Left lung (tissue), 10 donors: ENCODE data around the gene ELANE. TPM values are rescaled to one million over a fixed set of nuclear protein-coding genes. Genes with fewer than 3 reads are reported as not detected.

Experiments
- ATAC-seq: fragments of 200-7000 bp; cut with Tn5 transposase; one replicate; pipeline ENCODE4 v1.9.1; 2020; ENCODE audit warnings: moderate library complexity
- DNase-seq, 4 donors: peaks; one replicate each; pipeline ENCODE4 v3.0.0-alpha.2; 2013 to 2020
- H3K27ac ChIP-seq, 2 donors: fragments of 200-600 bp; sonication (generic) in 1 of 2; one replicate each; pipeline versions ENCODE4 v1.5.0 to v1.8.0; 2020 to 2021
- H3K27me3 ChIP-seq, 2 donors: fragments of 200-600 bp; sonication (generic) in 1 of 2; one replicate each; pipeline versions ENCODE4 v1.5.0 to v1.8.0; 2020 to 2021
- H3K36me3 ChIP-seq, 2 donors: fragments of 200-600 bp; sonication (generic) in 1 of 2; one replicate each; pipeline versions ENCODE4 v1.5.0 to v1.8.0; 2020 to 2021
- H3K4me1 ChIP-seq, 2 donors: fragments of 200-600 bp; one replicate each; pipeline ENCODE4 v1.8.0; 2021
- H3K4me3 ChIP-seq, 2 donors: fragments of 200-600 bp; sonication (generic) in 1 of 2; one replicate each; pipeline versions ENCODE4 v1.5.0 to v1.8.0; 2020 to 2021; ENCODE audit warnings: mild to moderate bottlenecking in 1 of 2
- H3K9me3 ChIP-seq, 2 donors: fragments of 200-600 bp; sonication (generic) in 1 of 2; one replicate each; pipeline versions ENCODE4 v1.5.0 to v1.8.0; 2020 to 2021
- CTCF ChIP-seq, 2 donors: fragments of 200-600 bp; sonication (generic) in 1 of 2; IDR thresholded peaks; one replicate each; pipeline versions ENCODE4 v1.5.0 to v1.8.0; 2021; ENCODE audit warnings: antibody characterized with exemption in 2 of 2
- intact Hi-C, 2 donors: fragments of 100-400 bp; cut with DNase I; formaldehyde crosslinking; loops; one replicate each; pipeline versions ENCODE4 v1.11.2 to v1.14.2; 2022
- polyA plus RNA-seq, 6 donors: library from polyadenylated mRNA; unstranded; fragments of 120-200 nt; gene quantifications; one replicate each; pipeline ENCODE4 v1.2.1, GENCODE V29; 2013; ENCODE audit not compliant: insufficient read length in 6 of 6
- total RNA-seq, 2 donors: library from RNA; stranded (reverse); fragmentation: NEBNext Ultra II Directional; extraction: Animal tissue kit (Norgen Biotek cat#: 25700); gene quantifications; one replicate each; pipeline ENCODE4 v1.2.1, GENCODE V29; 2021
- donor health status: DM: no; HTN: yes; CAD: no.
- donor health status: DM: no; HTN: no; CAD: no.

ELANE gene
- total and polyA plus RNA-seq, 8 donors, result 0.70 to 2.2 (median 1.2) TPM

- H3K9me3 ChIP-seq, result no peaks in the 10 kb centered on the region
- H3K4me3 ChIP-seq, result no peak overlapping the region
- no peaks in the 10 kb centered on the region for H3K27me3 ChIP-seq
- ATAC-seq, result no peak
- TF ChIP-seq CTCF (IDR thresholded peaks at IDR 0.05), result no peak
- H3K36me3 ChIP-seq, result peaks cover 0 to 65% of the 10 kb centered on the region in 2 donors
- peaks cover 0 to 7% of the 10 kb centered on the region in 2 donors for H3K4me1 ChIP-seq
- intact Hi-C loops, result no loop called here
- DNase-seq, result no peak
- H3K27ac ChIP-seq, result no peak overlapping the region
These were observed 47.4 kb downstream of the ELANE start for GRCh38 chr19:899336-900042.

- Histone ChIP-seq H3K9me3 (no peaks in the 10 kb centered on the region), H3K4me3 (no peak overlapping the region), H3K27ac (no peak overlapping the region), H3K27me3 (no peaks in the 10 kb centered on the region), H3K4me1 (peaks cover 0 to 7% of the 10 kb centered on the region in 2 donors), H3K36me3 (peaks cover 0 to 68% of the 10 kb centered on the region in 2 donors)
- no peak for TF ChIP-seq CTCF (IDR thresholded peaks at IDR 0.05)
- DNase-seq, result no peak
- no peak for ATAC-seq
- intact Hi-C loops, result no loop called here
These were observed 47.9 kb downstream of the ELANE start for GRCh38 chr19:900043-900301.

GRCh38 chr19:900302-901111, 48.4 kb downstream of the ELANE start:
- intact Hi-C loops, result no loop called here
- ATAC-seq, result peak; percentile 11
- DNase-seq, result peak in 1 of 4 donors; percentile 68

GRCh38 chr19:901216-902092, 49.4 kb downstream of the ELANE start:
- Histone ChIP-seq H3K27ac (no peak overlapping the region), H3K27me3 (no peaks in the 10 kb centered on the region), H3K4me3 (no peak overlapping the region), H3K36me3 (peaks cover 0 to 64% of the 10 kb centered on the region in 2 donors), H3K9me3 (no peaks in the 10 kb centered on the region), H3K4me1 (peaks cover 0 to 9% of the 10 kb centered on the region in 2 donors)
- TF ChIP-seq CTCF (IDR thresholded peaks at IDR 0.05), result no peak
- no peak for DNase-seq
- intact Hi-C loops, result no loop called here
- ATAC-seq, result no peak

More at GRCh38 chr19:900302-901111, 48.4 kb downstream of the ELANE start:
- no peak for TF ChIP-seq CTCF (IDR thresholded peaks at IDR 0.05)
- Histone ChIP-seq H3K4me1 (peaks cover 0 to 7% of the 10 kb centered on the region in 2 donors), H3K9me3 (no peaks in the 10 kb centered on the region), H3K4me3 (no peak overlapping the region), H3K27me3 (no peaks in the 10 kb centered on the region), H3K36me3 (peaks cover 0 to 68% of the 10 kb centered on the region in 2 donors), H3K27ac (no peak overlapping the region)

GRCh38 chr19:902093-902370, 49.9 kb downstream of the ELANE start:
- no peak for DNase-seq
- H3K4me3 ChIP-seq, result no peak overlapping the region
- H3K4me1 ChIP-seq, result peaks cover 0 to 13% of the 10 kb centered on the region in 2 donors
- H3K27me3 ChIP-seq, result no peaks in the 10 kb centered on the region
- no peak overlapping the region for H3K27ac ChIP-seq
- peaks cover 0 to 59% of the 10 kb centered on the region in 2 donors for H3K36me3 ChIP-seq
- intact Hi-C loops, result no loop called here
- no peak for TF ChIP-seq CTCF (IDR thresholded peaks at IDR 0.05)
- no peak for ATAC-seq
- no peaks in the 10 kb centered on the region for H3K9me3 ChIP-seq
